Kidney glomerular epithelial cell (primary cell): Measurements from ENCODE around the gene COX19.
"Not testable (repeated sequence)": the region's sequence is repeated elsewhere in the genome, so short reads cannot be mapped to it uniquely, and the experiment has no call there.

ENCODE experiments used
- DNase-seq: peaks from one replicate; lab custom pipeline; 2025; lab: John Stamatoyannopoulos, UW

The COX19 gene

DNA sequence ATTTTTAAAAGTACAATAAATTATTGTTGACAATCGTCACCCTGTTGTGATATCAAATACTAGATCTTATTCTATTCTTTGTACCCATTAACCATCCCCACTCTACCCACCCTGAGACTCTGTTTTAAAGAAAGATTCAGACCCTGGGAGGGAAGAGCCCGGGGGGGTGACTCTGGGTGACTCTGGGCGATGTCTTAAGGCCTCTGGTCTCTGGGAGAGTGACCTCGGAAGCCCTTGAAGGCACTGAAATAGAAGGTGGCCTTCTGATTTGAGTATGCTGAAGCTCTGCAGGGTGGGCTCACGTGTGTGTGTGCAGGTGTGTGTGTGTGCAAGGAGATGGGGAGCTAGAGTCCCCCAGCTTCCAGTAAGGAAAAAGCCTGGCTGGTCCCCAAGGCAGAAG is 30.6 kb downstream of the COX19 start:
- DNase-seq: no peak

DNA sequence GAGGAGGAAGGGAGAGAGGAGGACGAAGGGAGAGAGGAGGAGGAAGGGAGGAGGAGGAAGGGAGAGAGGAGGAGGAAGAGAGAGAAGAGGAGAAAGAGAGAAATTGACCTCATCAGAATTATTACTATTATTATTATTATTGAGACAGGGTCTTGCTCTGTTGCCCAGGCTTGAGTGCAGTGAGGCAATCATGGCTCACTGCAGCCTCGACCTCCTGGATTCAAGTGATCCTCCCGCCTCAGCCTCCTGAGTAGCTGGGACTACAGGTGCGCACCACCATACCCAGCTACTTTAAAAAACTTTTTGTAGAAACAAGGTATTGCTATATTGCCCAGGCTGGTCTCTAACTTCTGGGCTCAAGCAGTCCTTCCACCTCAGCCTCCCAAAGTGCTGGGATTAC is 31.6 kb downstream of the COX19 start:
- not testable (repeated sequence) for DNase-seq

DNA sequence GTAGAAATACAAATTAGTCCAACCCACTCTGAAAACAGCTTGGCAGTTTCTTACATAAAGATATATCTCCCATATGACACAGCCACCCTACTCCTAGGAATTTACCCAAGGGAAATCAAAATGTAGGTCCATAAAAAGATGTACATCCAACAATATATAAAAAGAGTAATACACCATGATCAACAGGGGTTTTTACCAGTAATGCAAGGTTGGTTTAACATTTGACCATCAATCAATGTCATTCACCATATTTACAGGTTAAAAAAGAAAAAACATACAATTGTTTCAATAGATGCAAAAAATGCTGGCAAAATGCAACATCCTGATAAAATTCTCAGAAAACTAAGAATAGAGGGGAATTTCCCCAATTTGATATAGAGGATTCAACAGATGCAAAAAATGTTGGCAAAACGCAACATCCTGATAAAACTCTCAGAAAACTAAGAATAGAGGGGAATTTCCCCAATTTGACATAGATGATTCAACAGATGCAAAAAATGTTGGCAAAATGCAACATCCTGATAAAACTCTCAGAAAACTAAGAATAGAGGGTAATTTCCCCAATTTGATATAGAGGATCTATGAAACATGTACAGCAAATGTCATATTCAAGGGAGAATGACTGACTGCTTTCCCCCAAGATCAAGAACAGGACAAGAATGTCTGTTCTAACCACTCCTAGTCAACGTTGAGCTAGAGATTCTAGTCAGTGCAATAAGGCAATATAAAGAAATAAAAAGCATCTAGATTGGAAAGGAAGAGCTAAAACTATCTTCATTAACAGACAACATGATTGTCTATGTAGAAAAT is 34.5 kb downstream of the COX19 start:
- no peak for DNase-seq

GRCh38 chr7:939843-940242 is 35.5 kb downstream of the COX19 start:
- no peak for DNase-seq

DNA sequence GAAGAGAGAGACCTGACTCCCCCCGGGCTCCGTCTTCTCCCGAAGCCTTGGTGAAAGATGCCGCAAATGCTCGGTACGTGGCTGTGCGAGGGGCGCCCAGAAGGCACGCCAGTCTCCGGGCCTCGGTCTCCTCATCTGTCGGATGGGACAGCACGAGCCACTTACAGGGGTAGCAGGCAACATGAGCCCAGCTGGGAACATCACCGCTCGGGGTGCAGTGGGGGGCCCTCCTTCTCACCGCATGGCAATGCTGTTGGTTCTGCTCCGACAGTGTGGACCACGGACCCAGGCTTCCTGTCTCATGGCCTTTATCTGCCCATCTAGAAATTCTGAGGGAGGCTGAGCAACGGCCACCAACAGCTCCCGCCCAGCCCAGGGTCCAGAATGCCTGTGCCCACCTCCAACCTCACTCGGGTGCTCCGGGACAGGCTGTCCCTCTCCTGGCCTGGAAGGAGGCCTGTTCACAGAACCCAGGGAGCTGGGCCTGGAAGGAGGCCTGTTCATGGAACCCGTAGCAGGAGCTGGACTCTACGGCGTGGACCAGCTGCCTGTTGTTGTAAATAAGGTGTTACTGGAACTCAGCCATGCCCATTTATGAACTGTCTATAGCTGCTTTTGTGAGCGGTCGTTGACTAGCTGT is 36.7 kb downstream of the COX19 start:
- no peak for DNase-seq

DNA sequence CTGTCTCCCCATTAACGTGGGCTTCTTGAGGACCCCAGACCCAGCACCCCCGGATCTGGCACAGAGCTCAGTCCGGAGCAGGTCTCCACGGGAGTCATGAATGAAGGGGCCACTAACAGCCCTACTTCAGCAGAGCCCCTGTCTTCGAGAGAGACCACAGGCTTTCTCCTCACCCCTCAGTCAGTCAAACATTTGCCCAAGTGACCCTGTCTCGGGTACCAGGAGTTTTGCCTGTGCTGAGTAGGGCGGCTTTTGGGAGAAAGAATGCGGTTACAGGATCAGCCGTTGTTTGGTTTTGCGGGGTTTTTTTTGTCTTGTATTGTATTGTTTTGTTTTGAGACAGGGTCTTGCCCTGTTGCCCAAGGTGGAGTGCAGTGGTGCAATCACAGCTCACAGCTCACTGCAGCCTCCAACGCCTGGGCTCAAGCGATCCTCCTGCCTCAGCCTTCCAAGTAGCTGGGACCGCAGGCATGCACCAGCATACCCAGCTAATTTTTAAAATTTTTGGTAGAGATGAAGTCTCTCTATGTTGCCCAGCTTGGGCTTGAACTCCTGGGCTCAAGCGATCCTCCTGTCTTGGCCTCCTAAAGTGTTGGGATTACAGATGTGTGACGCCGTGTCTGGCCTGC is 37.4 kb downstream of the COX19 start:
- no peak for DNase-seq

DNA sequence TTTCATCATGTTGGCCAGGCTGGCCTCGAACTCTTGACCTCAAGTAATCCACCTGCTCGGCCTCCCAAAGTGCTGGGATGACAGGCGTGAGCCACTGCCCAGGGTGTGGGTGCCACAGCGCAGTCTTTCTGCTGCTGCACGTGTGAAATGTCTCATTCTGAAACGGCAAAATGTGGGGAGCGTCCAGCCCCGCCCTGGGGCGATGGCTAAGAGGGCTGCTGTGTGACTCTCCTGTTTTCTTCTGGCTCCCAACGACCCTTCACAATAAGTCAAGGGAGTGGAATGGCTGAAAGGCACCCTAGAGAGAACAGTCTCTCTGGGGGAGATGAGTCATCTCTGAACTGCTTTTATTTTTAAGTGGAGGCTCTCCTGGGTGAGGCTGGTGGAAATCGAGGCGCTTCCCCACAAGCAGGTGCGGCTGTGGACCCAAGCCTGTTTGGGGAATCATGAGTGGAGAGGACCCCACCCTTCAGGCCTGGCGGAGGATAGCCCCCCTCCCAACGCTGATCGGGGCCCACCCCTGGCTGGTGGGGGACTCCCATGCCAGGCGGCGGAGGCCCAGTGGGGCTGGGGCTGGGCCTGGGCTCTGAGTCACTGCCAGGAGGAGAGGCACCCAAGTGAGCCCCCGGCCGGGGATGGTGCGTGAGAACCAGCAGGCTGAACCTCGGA is 38.8 kb downstream of the COX19 start:
- no peak for DNase-seq

- no peak for DNase-seq
Observed at GRCh38 chr7:935874-936385, 39.4 kb downstream of the COX19 start.

DNA sequence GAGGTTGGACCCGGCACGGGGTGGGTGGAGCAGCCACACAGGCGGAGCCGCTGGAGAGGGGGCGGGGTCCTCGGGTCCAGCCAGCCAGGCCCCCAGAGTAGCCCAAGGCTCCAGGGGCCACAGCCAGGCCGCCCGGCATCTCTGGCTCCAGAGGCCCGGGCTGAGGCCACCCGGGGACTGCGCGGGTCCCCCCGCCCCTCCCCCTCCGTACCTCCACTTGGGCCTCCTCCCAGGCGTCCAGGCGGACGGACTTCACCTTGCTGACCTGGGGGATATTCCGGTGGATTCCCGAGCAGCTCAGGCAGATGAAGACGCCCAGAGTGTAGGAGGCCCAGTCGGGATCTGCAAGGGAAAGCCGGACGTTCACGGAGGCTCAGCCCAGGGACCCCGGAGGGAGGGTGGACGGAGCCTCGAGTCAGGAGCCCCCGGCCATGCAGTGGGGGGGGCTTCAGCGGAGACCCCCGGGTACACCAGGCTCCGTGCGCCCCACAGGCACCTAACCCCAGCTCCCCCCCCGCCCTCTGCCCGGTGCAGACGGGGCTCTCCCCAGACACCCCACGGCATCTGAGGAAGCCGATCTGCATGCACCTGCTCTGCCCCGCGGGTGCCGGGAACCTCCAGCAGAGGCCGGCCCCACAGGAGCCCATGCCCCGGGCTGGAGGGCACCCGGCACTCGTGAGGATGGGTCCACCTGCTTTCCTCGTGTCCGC is 40.0 kb downstream of the COX19 start:
- no peak for DNase-seq

GRCh38 chr7:934469-935163 is 40.7 kb downstream of the COX19 start:
- no peak for DNase-seq

GRCh38 chr7:932651-932975 is 42.7 kb downstream of the COX19 start:
- no peak for DNase-seq

GRCh38 chr7:931871-932650 is 43.3 kb downstream of the COX19 start:
- DNase-seq: no peak

GRCh38 chr7:930975-931758 is 44.2 kb downstream of the COX19 start:
- no peak for DNase-seq

DNA sequence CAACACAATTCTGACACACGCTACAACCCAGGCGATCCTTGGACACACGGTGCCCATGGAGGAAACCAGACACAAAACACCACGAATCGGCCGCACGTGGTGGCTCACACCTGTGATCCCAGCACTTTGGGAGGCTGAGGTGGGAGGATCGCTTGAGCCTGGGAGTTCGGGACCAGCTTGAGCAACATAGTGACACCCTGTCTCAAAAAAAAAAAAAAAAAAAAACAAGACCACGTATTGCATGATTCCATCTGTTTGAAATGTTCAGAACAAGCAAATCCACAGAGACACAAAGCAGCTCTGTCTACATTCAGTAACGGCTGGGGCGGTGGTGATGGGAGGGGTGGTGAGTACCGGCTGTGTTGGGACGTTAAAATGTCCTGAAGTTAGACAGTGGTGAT is 46.0 kb downstream of the COX19 start:
- no peak for DNase-seq

- no peak for DNase-seq
Observed at GRCh38 chr7:927031-927671, 48.2 kb downstream of the COX19 start.

GRCh38 chr7:926061-927030 is 49.0 kb downstream of the COX19 start:
- DNase-seq: no peak

- no peak for DNase-seq
Observed at GRCh38 chr7:925601-926000, 49.7 kb downstream of the COX19 start.
